ENCODE data around the gene PNCK.

GRCh38 chrX:153688506-153688905 is 14.9 kb upstream of the PNCK start:
- TF ChIP-seq POLR2A (IDR thresholded peaks at IDR 0.05; ENCODE audit: low read depth, low read length) (no peak), SPI1 (IDR thresholded peaks at IDR 0.05; ENCODE audit: low read depth, low read length) (no peak), POLR2AphosphoS5 (IDR thresholded peaks at IDR 0.05; ENCODE audit: low read depth, low read length) (no peak), POU2F2 (IDR thresholded peaks at IDR 0.05; ENCODE audit: low read depth, low read length) (no peak), TAF1 (IDR thresholded peaks at IDR 0.05; ENCODE audit: low read depth, low read length) (no peak), PAX5 (IDR thresholded peaks at IDR 0.05; ENCODE audit: insufficient read depth, low read length, severe bottlenecking) (no peak)
